ENCODE results near the gene SPATA25.

DNA sequence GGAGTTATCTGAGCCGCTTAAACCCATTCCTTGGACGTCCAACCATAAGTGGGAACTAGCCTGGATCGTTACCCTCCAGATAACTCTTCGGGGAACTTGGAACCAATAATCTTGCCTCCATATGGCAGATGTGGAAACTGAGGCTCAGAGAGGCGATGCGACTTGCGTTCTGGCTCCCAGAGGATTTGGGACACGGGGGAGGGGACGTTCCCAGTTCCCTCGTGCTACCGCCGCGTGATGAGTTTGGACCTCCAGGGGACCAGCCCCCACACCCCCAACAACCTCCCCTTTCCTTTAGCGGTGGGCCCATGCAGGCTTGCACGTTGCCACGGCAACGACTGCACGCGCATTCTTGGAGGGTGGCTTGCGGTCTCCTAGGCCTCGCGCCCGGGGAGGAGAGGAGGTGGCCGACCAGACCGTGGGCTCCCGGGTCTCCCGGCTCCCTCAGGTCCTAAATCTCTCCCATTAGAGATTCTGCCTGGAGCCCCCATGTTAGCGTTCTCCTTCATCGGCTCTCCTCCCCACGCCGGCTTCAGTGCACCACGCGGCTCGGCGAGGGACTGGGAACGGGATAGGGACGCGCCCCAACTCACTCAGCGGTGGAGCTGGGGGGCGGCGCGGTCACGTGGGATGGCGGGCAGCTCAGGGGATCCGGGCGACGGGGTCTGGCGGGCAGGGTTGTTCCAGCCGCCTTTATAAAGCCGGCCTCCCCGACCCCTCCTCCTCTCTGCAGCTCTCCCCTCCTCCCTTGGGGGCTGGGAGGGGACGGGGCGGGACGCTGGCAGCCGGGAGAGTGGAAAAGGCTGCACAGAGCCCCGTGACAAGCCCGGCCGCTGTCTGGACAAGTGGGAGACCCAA lies 24.3 kb upstream of the SPATA25 start, which contains the start of gene PLTP:
- TF ChIP-seq, protein P1, sequence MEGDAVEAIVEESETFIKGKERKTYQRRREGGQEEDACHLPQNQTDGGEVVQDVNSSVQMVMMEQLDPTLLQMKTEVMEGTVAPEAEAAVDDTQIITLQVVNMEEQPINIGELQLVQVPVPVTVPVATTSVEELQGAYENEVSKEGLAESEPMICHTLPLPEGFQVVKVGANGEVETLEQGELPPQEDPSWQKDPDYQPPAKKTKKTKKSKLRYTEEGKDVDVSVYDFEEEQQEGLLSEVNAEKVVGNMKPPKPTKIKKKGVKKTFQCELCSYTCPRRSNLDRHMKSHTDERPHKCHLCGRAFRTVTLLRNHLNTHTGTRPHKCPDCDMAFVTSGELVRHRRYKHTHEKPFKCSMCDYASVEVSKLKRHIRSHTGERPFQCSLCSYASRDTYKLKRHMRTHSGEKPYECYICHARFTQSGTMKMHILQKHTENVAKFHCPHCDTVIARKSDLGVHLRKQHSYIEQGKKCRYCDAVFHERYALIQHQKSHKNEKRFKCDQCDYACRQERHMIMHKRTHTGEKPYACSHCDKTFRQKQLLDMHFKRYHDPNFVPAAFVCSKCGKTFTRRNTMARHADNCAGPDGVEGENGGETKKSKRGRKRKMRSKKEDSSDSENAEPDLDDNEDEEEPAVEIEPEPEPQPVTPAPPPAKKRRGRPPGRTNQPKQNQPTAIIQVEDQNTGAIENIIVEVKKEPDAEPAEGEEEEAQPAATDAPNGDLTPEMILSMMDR (IDR thresholded peaks at IDR 0.05): no peak
- peak; percentile 7 to 73 for TF ChIP-seq POLR2A (IDR thresholded peaks at IDR 0.05)

Data from uterus (tissue), 2 donors.